ENCODE measurements around the gene SV2C.

SV2C gene

GRCh38 chr5:76401801-76402250 is 318.6 kb downstream of the SV2C start:
- in situ Hi-C loops (cut with MboI; ENCODE audit: low sequenced_read_pairs): no loop called here

DNA sequence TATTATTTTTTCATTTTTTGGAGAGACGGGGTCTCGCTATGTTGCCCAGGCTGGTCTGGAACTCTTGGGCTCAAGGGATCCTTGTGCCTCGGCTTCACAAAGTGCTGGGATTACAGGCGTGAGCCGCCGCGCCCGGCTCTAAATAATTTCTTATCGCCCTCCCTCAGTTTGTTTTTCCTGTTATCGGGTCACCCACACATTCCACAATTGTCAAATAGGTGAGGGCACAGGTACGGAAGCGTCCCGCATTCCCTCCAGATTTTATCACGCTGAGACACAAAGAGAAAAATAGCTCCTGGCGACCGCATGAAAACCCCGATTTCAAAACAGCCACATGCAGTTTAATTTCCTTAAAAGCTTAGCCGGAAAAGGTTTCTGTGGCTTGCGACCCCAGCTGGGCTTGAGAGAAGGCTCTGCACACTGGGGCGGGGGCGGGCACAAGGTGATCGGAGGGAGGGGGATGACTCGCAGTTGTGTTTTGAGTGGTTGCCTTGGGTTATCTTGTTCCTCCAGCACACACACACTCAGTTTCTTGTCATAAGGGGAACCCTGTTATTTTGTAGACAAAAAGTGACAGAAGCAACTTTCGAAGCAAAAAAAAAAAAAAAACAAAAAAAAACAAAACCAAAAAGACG is 319.2 kb downstream of the SV2C start:
- in situ Hi-C loops (cut with MboI; ENCODE audit: low sequenced_read_pairs): no loop called here

DNA sequence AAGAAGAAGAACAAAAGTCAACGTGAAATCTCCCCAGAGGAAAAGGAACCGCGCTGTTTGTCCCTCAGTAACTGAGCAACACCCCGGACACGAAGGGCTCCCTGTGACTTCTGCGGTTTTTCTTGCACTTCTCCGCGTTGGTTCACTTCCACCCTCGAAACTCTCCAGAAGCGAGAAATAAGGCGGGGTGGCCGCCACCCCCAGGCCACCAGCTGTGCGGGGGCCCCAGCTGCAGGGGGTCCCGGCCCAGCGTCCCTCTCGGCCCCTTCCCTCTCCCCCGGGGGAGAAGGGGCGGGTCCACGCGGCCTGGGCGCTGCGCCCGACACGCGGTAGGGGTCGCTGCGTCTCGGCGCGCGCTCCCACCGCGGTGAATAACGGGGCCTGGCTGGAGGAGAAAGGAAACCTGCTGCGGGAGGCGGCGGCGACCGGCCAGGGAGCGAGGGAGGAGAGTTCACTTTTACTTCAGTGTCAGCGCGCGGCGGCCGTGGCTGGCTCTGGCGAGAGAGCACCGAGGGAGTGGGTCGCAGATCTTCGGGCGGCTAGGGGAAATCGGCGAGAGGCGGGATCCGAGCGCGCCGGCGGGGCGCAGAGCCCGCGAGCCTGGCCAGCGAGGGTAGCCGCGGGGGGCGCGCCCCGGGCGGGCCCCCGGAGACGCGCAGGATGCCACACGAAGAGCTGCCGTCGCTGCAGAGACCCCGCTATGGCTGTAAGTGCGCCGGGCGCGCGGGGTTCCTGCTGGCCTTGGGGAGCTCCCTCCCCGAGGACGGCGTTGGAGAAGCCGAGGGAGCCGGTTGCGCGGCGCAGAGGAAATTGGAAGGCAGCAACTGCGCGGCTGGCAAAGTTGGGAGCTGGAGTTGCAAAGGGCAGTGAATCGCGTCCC is 319.9 kb downstream of the SV2C start, which contains the start of gene IQGAP2:
TSS of gene IQGAP2 (plus strand) at position 400 of the 880 bp plus-strand sequence. CDS start at position 661, 261 bp downstream.
- in situ Hi-C loops (cut with MboI; ENCODE audit: low sequenced_read_pairs): no loop called here

Data from HL-60/S4 (cell line).